HEK293 (cell line): ENCODE measurements around the gene CDK16.

Source experiments
- CTCF ChIP-seq: fragments of 450-650 bp; formaldehyde crosslinking; IDR thresholded peaks from 2 replicates; pipeline ENCODE4 v1.5.1; 2016; ENCODE audit warnings: missing biosample characterization, missing genetic modification characterization
- ELK4 ChIP-seq: IDR thresholded peaks from 2 replicates; pipeline ENCODE4 v1.6.1; 2011; ENCODE audit warnings: mild to moderate bottlenecking, low read depth, low read length, borderline replicate concordance
- REST ChIP-seq: fragments of 450-650 bp; formaldehyde crosslinking; IDR thresholded peaks from 2 replicates; pipeline ENCODE4 v1.5.1; 2016; ENCODE audit warnings: missing biosample characterization, missing genetic modification characterization
- ZNF121 ChIP-seq: fragments of 450-650 bp; formaldehyde crosslinking; IDR thresholded peaks from 2 replicates; pipeline ENCODE4 v1.5.1; 2016; ENCODE audit warnings: missing biosample characterization, missing genetic modification characterization
- ZNF274 ChIP-seq, 2 experiments: fragments of 200-500 bp in 1 of 2; fragments of 450-650 bp in 1 of 2; sonication (Bioruptor generic) in 1 of 2; formaldehyde crosslinking in 1 of 2; IDR thresholded peaks; 2 replicates each; pipeline versions ENCODE4 v1.5.1 to v1.6.1; 2014 to 2016; ENCODE audit warnings: borderline replicate concordance in 1 of 2, inconsistent platforms in 1 of 2, low read length in 1 of 2, missing biosample characterization in 1 of 2, missing genetic modification characterization in 1 of 2
- ZNF48 ChIP-seq: fragments of 450-650 bp; formaldehyde crosslinking; IDR thresholded peaks from 2 replicates; pipeline ENCODE4 v1.5.1; 2016; ENCODE audit warnings: missing biosample characterization, missing genetic modification characterization
- ZNF660 ChIP-seq: fragments of 450-650 bp; IDR thresholded peaks from 2 replicates; pipeline ENCODE4 v1.5.1; 2018; ENCODE audit warnings: missing biosample characterization, mild to moderate bottlenecking, missing genetic modification characterization

- TF ChIP-seq ZNF48 (tag by site-specific recombination), result no peak
- no peak for TF ChIP-seq CTCF
- no peak for TF ChIP-seq ZNF121 (tag by site-specific recombination)
- no peak for TF ChIP-seq REST
- no peak for TF ChIP-seq ELK4
- TF ChIP-seq ZNF660 (tag by site-specific recombination), result no peak
- TF ChIP-seq ZNF274 (IDR thresholded peaks at IDR 0.05; ENCODE audit: low read length), result no peak
- TF ChIP-seq ZNF274 (tag by site-specific recombination; IDR thresholded peaks at IDR 0.05; ENCODE audit: borderline replicate concordance), result no peak
These were observed 38.1 kb upstream of the CDK16 start for GRCh38 chrX:47180346-47180745.
